HCT116 (cell line): ENCODE results near the gene TMEM204. TPM values are rescaled to one million over a fixed set of nuclear protein-coding genes. Genes with fewer than 3 reads are reported as not detected.

Source experiments
- ATAC-seq: fragments of 200-7000 bp; cut with Tn5 transposase; 2 replicates; pipeline ENCODE4 v1.9.1; 2020; ENCODE audit warnings: mild to moderate bottlenecking, moderate library complexity
- BruUV-seq: library from RNA; stranded (reverse); fragments of 400-500 nt; replicated peaks from 2 replicates; lab custom pipeline; 2021; lab: Mats Ljungman, UMichigan
- CTCF ChIA-PET: fragments of 300-600 bp; sonication (Branson Sonifier 250); formaldehyde crosslinking; loops from one replicate; lab custom pipeline; 2021; ENCODE audit warnings: antibody characterized with exemption; lab: Charles Lee
- POLR2A ChIA-PET: fragments of 300-600, 350-600 bp; sonication (Branson Sonifier 250); formaldehyde crosslinking; loops from one replicate; lab custom pipeline; 2021; ENCODE audit warnings: antibody characterized with exemption; lab: Charles Lee
- RAD21 ChIA-PET, 2 experiments: fragments of 300-600 bp; sonication (Branson Sonifier 250); formaldehyde crosslinking; loops; one replicate each; lab custom pipeline; 2023; ENCODE audit warnings: low total read pairs in 2 of 2; ENCODE audit not compliant: uncharacterized antibody in 2 of 2, unreplicated experiment in 2 of 2, low non-redundant PET in 1 of 2; lab: Charles Lee
- DNase-seq: peaks from one replicate; pipeline ENCODE4 v3.0.0-alpha.2; 2010; ENCODE audit warnings: low read depth, low spot score
- H2AFZ ChIP-seq: fragments of 200-600 bp; shearing (Covaris generic), sonication (generic); 2 replicates; pipeline ENCODE4 v1.6.1; 2017; ENCODE audit warnings: low read depth, mixed run types, mixed read lengths, antibody characterized with exemption, low read length; ENCODE audit not compliant: poor library complexity, severe bottlenecking
- H3K27ac ChIP-seq: 2 replicates; pipeline ENCODE4 v1.5.1; 2012; ENCODE audit warnings: low read depth, low read length
- H3K27me3 ChIP-seq: fragments of 200-600 bp; sonication (generic); 2 replicates; pipeline ENCODE4 v1.6.1; 2016; ENCODE audit warnings: mixed run types, low read length, mixed read lengths; ENCODE audit not compliant: insufficient read depth
- H3K36me3 ChIP-seq, 2 experiments: fragments of 200-500 bp in 1 of 2; fragments of 200-600 bp in 1 of 2; sonication (Bioruptor generic) in 1 of 2; sonication (generic) in 1 of 2; 2 replicates each; pipeline versions ENCODE4 v1.5.1 to v1.6.1; 2014 to 2016; ENCODE audit warnings: low read length in 2 of 2, inconsistent platforms in 1 of 2, mixed read lengths in 1 of 2, mixed run types in 1 of 2; ENCODE audit not compliant: insufficient read depth in 2 of 2, control insufficient read depth in 1 of 2
- H3K4me1 ChIP-seq, 2 experiments: fragments of 200-600 bp in 1 of 2; sonication (generic) in 1 of 2; 2 replicates each; pipeline versions ENCODE4 v1.5.1 to v1.6.1; 2012 to 2017; ENCODE audit warnings: low read length in 2 of 2, inconsistent platforms in 1 of 2, mild to moderate bottlenecking in 1 of 2, mixed read lengths in 1 of 2, mixed run types in 1 of 2, moderate library complexity in 1 of 2; ENCODE audit not compliant: insufficient read depth in 2 of 2, control insufficient read depth in 1 of 2
- H3K4me2 ChIP-seq: fragments of 200-600 bp; sonication (generic); 2 replicates; pipeline ENCODE4 v1.6.1; 2017; ENCODE audit warnings: mixed run types, low read length, mixed read lengths
- H3K4me3 ChIP-seq, 2 experiments: fragments of 200-600 bp in 1 of 2; sonication (generic) in 1 of 2; replicated peaks in 1 of 2; 2 replicates each; pipeline ENCODE4 v1.5.1; 2011 to 2016; ENCODE audit warnings: low read length in 2 of 2, control low read depth in 1 of 2, low read depth in 1 of 2, mild to moderate bottlenecking in 1 of 2, mixed read lengths in 1 of 2, mixed run types in 1 of 2
- H3K79me2 ChIP-seq: fragments of 200-600 bp; sonication (generic); 2 replicates; pipeline ENCODE4 v1.6.1; 2017; ENCODE audit warnings: mild to moderate bottlenecking, mixed run types, low read length, moderate library complexity, mixed read lengths; ENCODE audit not compliant: insufficient read depth
- H3K9ac ChIP-seq: fragments of 200-600 bp; sonication (generic); 2 replicates; pipeline ENCODE4 v1.6.1; 2016; ENCODE audit warnings: low read length, mixed read lengths
- H3K9me2 ChIP-seq: fragments of 200-600 bp; sonication (generic), shearing (Covaris generic); 2 replicates; pipeline ENCODE4 v1.6.1; 2017; ENCODE audit warnings: mixed run types, mild to moderate bottlenecking, moderate library complexity; ENCODE audit not compliant: insufficient read depth
- H3K9me3 ChIP-seq, 2 experiments: fragments of 200-500 bp in 1 of 2; fragments of 200-600 bp in 1 of 2; sonication (Bioruptor generic) in 1 of 2; sonication (generic) in 1 of 2; 2 replicates each; pipeline ENCODE4 v1.6.1; 2014 to 2017; ENCODE audit warnings: low read length in 2 of 2, mixed read lengths in 2 of 2, inconsistent platforms in 1 of 2, low read depth in 1 of 2, mild to moderate bottlenecking in 1 of 2, mixed run types in 1 of 2, moderate library complexity in 1 of 2; ENCODE audit not compliant: control insufficient read depth in 1 of 2, insufficient read depth in 1 of 2
- H4K20me1 ChIP-seq: fragments of 200-600 bp; sonication (generic), shearing (Covaris generic); 2 replicates; pipeline ENCODE4 v1.6.1; 2017; ENCODE audit warnings: mixed run types, mild to moderate bottlenecking, moderate library complexity; ENCODE audit not compliant: insufficient read depth
- CBX3 ChIP-seq: IDR thresholded peaks from 2 replicates; pipeline ENCODE4 v1.6.1; 2012; ENCODE audit warnings: low read depth
- CEBPB ChIP-seq: IDR thresholded peaks from 2 replicates; pipeline ENCODE4 v1.6.1; 2012; ENCODE audit warnings: low read depth
- EGR1 ChIP-seq: IDR thresholded peaks from 2 replicates; pipeline ENCODE4 v1.6.1; 2012; ENCODE audit warnings: low read depth
- ELF1 ChIP-seq: IDR thresholded peaks from 2 replicates; pipeline ENCODE4 v1.6.1; 2012; ENCODE audit warnings: low read depth, borderline replicate concordance
- EZH2 ChIP-seq: fragments of 200-600 bp; sonication (generic); IDR thresholded peaks from 2 replicates; pipeline ENCODE4 v1.6.1; 2017; ENCODE audit warnings: antibody characterized with exemption, mixed run types
- JUND ChIP-seq: IDR thresholded peaks from 2 replicates; pipeline ENCODE4 v1.6.1; 2012
- POLR2A ChIP-seq: IDR thresholded peaks from 2 replicates; pipeline ENCODE4 v1.7.0; 2011; ENCODE audit warnings: borderline replicate concordance; ENCODE audit not compliant: insufficient read depth, insufficient read length; ENCODE audit errors: extremely low read depth
- POLR2AphosphoS5 ChIP-seq: IDR thresholded peaks from 2 replicates; pipeline ENCODE4 v1.6.1; 2011; ENCODE audit warnings: mild to moderate bottlenecking, low read depth, low read length, moderate library complexity
- SIN3A ChIP-seq: IDR thresholded peaks from 2 replicates; pipeline ENCODE4 v1.6.1; 2012; ENCODE audit warnings: low read depth
- SP1 ChIP-seq: IDR thresholded peaks from 2 replicates; pipeline ENCODE4 v1.6.1; 2012; ENCODE audit warnings: low read depth
- SRF ChIP-seq: IDR thresholded peaks from 2 replicates; pipeline ENCODE4 v1.6.1; 2012; ENCODE audit warnings: low read depth
- TCF7L2 ChIP-seq: IDR thresholded peaks from 2 replicates; pipeline ENCODE4 v1.7.0; 2011; ENCODE audit warnings: borderline replicate concordance, inconsistent platforms; ENCODE audit not compliant: insufficient read depth, insufficient read length; ENCODE audit errors: extremely low read depth
- YY1 ChIP-seq: IDR thresholded peaks from 2 replicates; pipeline ENCODE4 v1.6.1; 2011; ENCODE audit warnings: low read length, low read depth, moderate library complexity, mild to moderate bottlenecking; ENCODE audit not compliant: insufficient replicate concordance; ENCODE audit errors: extremely low read depth
- intact Hi-C: fragments of 100-400 bp; cut with micrococcal nuclease; formaldehyde crosslinking; loops from 2 replicates; pipeline ENCODE4 v1.10.0; 2022
- total RNA-seq: library from RNA; stranded (reverse); gene quantifications from one replicate; pipeline ENCODE4 v1.2.1, GENCODE V29; 2021; ENCODE audit not compliant: unreplicated experiment
- TF ChIP-seq, protein P1 (sequence below): IDR thresholded peaks from 2 replicates; pipeline ENCODE4 v1.6.1; 2012
- TF ChIP-seq, protein P2 (sequence below): IDR thresholded peaks from 2 replicates; pipeline ENCODE4 v1.6.1; 2011; ENCODE audit warnings: mild to moderate bottlenecking, low read length, moderate library complexity; ENCODE audit not compliant: insufficient replicate concordance; ENCODE audit errors: extremely low read depth
- TF ChIP-seq, protein P3 (sequence below): IDR thresholded peaks from 2 replicates; pipeline ENCODE4 v1.6.1; 2012
- TF ChIP-seq, protein P4 (sequence below), 3 experiments: fragments of 200-600 bp in 1 of 3; sonication (generic) in 1 of 3; IDR thresholded peaks in 2 of 3; conservative IDR thresholded peaks in 1 of 3; 2 replicates each; pipeline ENCODE4 v1.5.1; 2012 to 2017; ENCODE audit warnings: low read depth in 2 of 3, low read length in 2 of 3, antibody characterized with exemption in 1 of 3, borderline replicate concordance in 1 of 3, control low read depth in 1 of 3, mild to moderate bottlenecking in 1 of 3, mixed read lengths in 1 of 3, mixed run types in 1 of 3, moderate library complexity in 1 of 3; ENCODE audit not compliant: insufficient read depth in 1 of 3

The TMEM204 gene
- total RNA-seq, 1 experiment from 2014 or later, result 0.22 TPM

DNA sequence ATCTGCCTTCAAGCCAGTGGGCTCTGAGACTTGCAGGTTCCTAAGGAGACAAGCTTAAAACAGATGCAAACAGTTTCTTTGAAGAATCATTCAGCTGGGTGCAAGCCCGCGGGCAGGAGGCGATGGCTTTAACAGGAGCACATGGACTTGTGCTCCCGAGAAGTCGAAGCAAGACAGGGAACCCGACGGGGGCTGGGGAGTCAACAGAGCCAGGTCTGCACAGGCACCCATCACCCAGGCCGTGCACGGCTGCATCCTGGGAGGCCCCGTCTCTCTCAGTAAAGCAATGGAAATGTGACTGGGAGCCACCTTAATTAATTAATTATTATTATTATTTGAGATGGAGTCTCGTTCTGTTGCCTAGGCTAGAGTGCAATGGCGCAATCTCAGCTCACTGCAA, 44.4 kb upstream of the TMEM204 start:
- H4K20me1 ChIP-seq, result no peaks in the 10 kb centered on the region
- no peak for DNase-seq
- no peak overlapping the region for H2AFZ ChIP-seq
- TF ChIP-seq JUND, result no peak
- no peak for TF ChIP-seq POLR2A
- TF ChIP-seq, protein P1, sequence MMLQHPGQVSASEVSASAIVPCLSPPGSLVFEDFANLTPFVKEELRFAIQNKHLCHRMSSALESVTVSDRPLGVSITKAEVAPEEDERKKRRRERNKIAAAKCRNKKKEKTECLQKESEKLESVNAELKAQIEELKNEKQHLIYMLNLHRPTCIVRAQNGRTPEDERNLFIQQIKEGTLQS, result no peak
- TF ChIP-seq SRF, result no peak
- no peak for TF ChIP-seq CBX3
- no peaks in the 10 kb centered on the region for H3K9me3 ChIP-seq
- no peak for ATAC-seq
- no peak overlapping the region for H3K27ac ChIP-seq
- H3K36me3 ChIP-seq, result no peaks in the 10 kb centered on the region; a peak in 1 of 4 replicates
- no peak overlapping the region for H3K9ac ChIP-seq
- POLR2A ChIA-PET, result no interaction called here
- no TSS peak for BruUV-seq
- intact Hi-C loops, result no loop called here
- CTCF ChIA-PET, result no interaction called here
- H3K79me2 ChIP-seq, result peaks cover 9% of the 10 kb centered on the region
- H3K27me3 ChIP-seq, result no peaks in the 10 kb centered on the region
- RAD21 ChIA-PET, result no interaction called here
- no peaks in the 10 kb centered on the region for H3K9me2 ChIP-seq
- H3K4me3 ChIP-seq, result no peak overlapping the region
- H3K4me1 ChIP-seq, result peaks cover 6 to 13% of the 10 kb centered on the region in 2 experiments
- H3K4me2 ChIP-seq, result no peak overlapping the region

DNA sequence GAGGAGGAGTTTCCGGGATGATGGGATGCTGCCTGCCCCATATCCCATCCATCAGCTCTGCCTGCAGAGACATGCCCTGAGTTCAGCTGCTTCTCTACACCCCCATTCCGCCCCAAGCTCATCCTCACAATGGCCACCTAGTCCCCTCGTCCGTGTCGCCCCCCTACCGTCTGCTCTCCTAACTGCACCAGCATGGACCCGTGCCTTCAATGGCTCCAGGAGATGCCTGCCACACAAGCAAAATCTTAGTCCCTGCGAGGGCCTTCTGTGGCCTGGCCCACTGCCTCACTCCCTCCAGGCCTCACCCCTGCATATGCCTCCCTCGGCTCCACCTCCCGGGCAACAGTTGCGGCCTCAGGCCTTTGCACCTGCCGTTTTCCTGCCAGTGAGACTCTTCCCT, 42.1 kb upstream of the TMEM204 start:
- CTCF ChIA-PET, result no interaction called here
- H3K4me2 ChIP-seq, result no peak overlapping the region
- ATAC-seq (no peak), DNase-seq (no peak)
- H3K4me1 ChIP-seq, result peaks cover 10 to 17% of the 10 kb centered on the region in 2 experiments
- H3K9me2 ChIP-seq, result no peaks in the 10 kb centered on the region
- H3K27ac ChIP-seq, result no peak overlapping the region
- no peak overlapping the region for H2AFZ ChIP-seq
- intact Hi-C loops, result no loop called here
- H3K79me2 ChIP-seq, result peaks cover 31% of the 10 kb centered on the region
- H4K20me1 ChIP-seq, result no peaks in the 10 kb centered on the region
- H3K9me3 ChIP-seq, result no peaks in the 10 kb centered on the region
- POLR2A ChIA-PET, result no interaction called here
- BruUV-seq, result no TSS peak
- H3K27me3 ChIP-seq, result no peaks in the 10 kb centered on the region
- no peak overlapping the region for H3K4me3 ChIP-seq
- no peak overlapping the region for H3K9ac ChIP-seq
- peaks cover 0 to 10% of the 10 kb centered on the region in 2 experiments; a peak in 3 of 4 replicates for H3K36me3 ChIP-seq
- RAD21 ChIA-PET, result no interaction called here
- TF ChIP-seq EZH2 (no peak), CEBPB (no peak), ELF1 (no peak), EGR1 (no peak), YY1 (no peak), TCF7L2 (no peak), SRF (no peak), POLR2AphosphoS5 (no peak), CBX3 (no peak), POLR2A (no peak), SP1 (no peak), SIN3A (no peak)
- TF ChIP-seq, protein P2, sequence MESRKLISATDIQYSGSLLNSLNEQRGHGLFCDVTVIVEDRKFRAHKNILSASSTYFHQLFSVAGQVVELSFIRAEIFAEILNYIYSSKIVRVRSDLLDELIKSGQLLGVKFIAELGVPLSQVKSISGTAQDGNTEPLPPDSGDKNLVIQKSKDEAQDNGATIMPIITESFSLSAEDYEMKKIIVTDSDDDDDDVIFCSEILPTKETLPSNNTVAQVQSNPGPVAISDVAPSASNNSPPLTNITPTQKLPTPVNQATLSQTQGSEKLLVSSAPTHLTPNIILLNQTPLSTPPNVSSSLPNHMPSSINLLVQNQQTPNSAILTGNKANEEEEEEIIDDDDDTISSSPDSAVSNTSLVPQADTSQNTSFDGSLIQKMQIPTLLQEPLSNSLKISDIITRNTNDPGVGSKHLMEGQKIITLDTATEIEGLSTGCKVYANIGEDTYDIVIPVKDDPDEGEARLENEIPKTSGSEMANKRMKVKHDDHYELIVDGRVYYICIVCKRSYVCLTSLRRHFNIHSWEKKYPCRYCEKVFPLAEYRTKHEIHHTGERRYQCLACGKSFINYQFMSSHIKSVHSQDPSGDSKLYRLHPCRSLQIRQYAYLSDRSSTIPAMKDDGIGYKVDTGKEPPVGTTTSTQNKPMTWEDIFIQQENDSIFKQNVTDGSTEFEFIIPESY, result no peak
- TF ChIP-seq, protein P3, sequence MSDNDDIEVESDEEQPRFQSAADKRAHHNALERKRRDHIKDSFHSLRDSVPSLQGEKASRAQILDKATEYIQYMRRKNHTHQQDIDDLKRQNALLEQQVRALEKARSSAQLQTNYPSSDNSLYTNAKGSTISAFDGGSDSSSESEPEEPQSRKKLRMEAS, result no peak
- TF ChIP-seq, protein P1, result no peak
- TF ChIP-seq, protein P4, sequence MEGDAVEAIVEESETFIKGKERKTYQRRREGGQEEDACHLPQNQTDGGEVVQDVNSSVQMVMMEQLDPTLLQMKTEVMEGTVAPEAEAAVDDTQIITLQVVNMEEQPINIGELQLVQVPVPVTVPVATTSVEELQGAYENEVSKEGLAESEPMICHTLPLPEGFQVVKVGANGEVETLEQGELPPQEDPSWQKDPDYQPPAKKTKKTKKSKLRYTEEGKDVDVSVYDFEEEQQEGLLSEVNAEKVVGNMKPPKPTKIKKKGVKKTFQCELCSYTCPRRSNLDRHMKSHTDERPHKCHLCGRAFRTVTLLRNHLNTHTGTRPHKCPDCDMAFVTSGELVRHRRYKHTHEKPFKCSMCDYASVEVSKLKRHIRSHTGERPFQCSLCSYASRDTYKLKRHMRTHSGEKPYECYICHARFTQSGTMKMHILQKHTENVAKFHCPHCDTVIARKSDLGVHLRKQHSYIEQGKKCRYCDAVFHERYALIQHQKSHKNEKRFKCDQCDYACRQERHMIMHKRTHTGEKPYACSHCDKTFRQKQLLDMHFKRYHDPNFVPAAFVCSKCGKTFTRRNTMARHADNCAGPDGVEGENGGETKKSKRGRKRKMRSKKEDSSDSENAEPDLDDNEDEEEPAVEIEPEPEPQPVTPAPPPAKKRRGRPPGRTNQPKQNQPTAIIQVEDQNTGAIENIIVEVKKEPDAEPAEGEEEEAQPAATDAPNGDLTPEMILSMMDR (IDR thresholded peaks at IDR 0.05 in 2 of 3, conservative IDR thresholded peaks at IDR 0.05 in 1 of 3; ENCODE audit: borderline replicate concordance in 1 of 3, insufficient read depth in 1 of 3, low read depth in 2 of 3, low read length in 2 of 3), result no peak
